Smooth muscle cell (in vitro differentiated cells): ENCODE data around the gene FBXL20. TPM values are rescaled to one million over a fixed set of nuclear protein-coding genes. Genes with fewer than 3 reads are reported as not detected.

Experiments used
- DNase-seq: peaks from one replicate; lab custom pipeline; 2025; ENCODE audit not compliant: unreplicated experiment; lab: John Stamatoyannopoulos, UW
- H2AFZ ChIP-seq: fragments of 200-600 bp; sonication (generic); 2 replicates; pipeline ENCODE4 v1.6.0; 2016; ENCODE audit warnings: antibody characterized with exemption, low read depth, mild to moderate bottlenecking
- H3F3A ChIP-seq: fragments of 200-600 bp; sonication (generic); 2 replicates; pipeline ENCODE4 v1.6.0; 2017; ENCODE audit warnings: antibody characterized with exemption, low read depth
- H3K27ac ChIP-seq: fragments of 200-600 bp; sonication (generic); 2 replicates; pipeline ENCODE4 v1.5.1; 2016; ENCODE audit warnings: low read depth, mild to moderate bottlenecking
- H3K27me3 ChIP-seq: fragments of 200-600 bp; sonication (generic); 2 replicates; pipeline ENCODE4 v1.6.1; 2016; ENCODE audit warnings: low read depth, mild to moderate bottlenecking
- H3K36me3 ChIP-seq: fragments of 200-600 bp; sonication (generic); 2 replicates; pipeline ENCODE4 v1.5.1; 2016; ENCODE audit warnings: low read depth
- H3K4me1 ChIP-seq: fragments of 200-600 bp; sonication (generic); 2 replicates; pipeline ENCODE4 v1.5.1; 2016; ENCODE audit warnings: low read depth
- H3K4me2 ChIP-seq: fragments of 200-600 bp; sonication (generic); 2 replicates; pipeline ENCODE4 v1.6.0; 2016; ENCODE audit warnings: mild to moderate bottlenecking
- H3K4me3 ChIP-seq: fragments of 200-600 bp; sonication (generic); 2 replicates; pipeline ENCODE4 v1.5.1; 2016; ENCODE audit warnings: mild to moderate bottlenecking
- H3K79me2 ChIP-seq: fragments of 200-600 bp; sonication (generic); 2 replicates; pipeline ENCODE4 v1.6.0; 2016; ENCODE audit warnings: low read depth, mild to moderate bottlenecking
- H3K9ac ChIP-seq: fragments of 200-600 bp; sonication (generic); 2 replicates; pipeline ENCODE4 v1.6.0; 2016; ENCODE audit warnings: low read depth
- H3K9me3 ChIP-seq: fragments of 200-600 bp; sonication (generic); replicated peaks from 2 replicates; pipeline ENCODE4 v1.5.1; 2016; ENCODE audit warnings: low read depth
- H4K20me1 ChIP-seq: fragments of 200-600 bp; sonication (generic); 2 replicates; pipeline ENCODE4 v1.6.0; 2016; ENCODE audit warnings: low read depth
- CTCF ChIP-seq: fragments of 200-600 bp; sonication (generic); IDR thresholded peaks from 2 replicates; pipeline ENCODE4 v1.5.1; 2017; ENCODE audit warnings: borderline replicate concordance, mild to moderate bottlenecking, antibody characterized with exemption; ENCODE audit not compliant: insufficient read depth, poor library complexity, severe bottlenecking
- WGBS: methylation state at CpG from one replicate; pipeline ENCODE4 v1.1.7; 2016; ENCODE audit warnings: low lambda C conversion rate; 5-methylcytosine and 5-hydroxymethylcytosine counted together
- polyA plus RNA-seq: library from polyadenylated mRNA; unstranded; fragments of >200 nt; fragmentation: Nextera tagmentation; extraction: Ambion mirVana; gene quantifications from 2 replicates; pipeline ENCODE4 v1.2.1, GENCODE V29; 2016
- total RNA-seq: library from RNA; depleted of rRNA; stranded (reverse); fragments of >200 nt; gene quantifications from 2 replicates; pipeline ENCODE4 v1.2.3, GENCODE V29; 2014

Gene FBXL20
- total and polyA plus RNA-seq, 2 experiments from 2014 or later = 8.0 to 19.9 TPM

- no peak for TF ChIP-seq CTCF
- Histone ChIP-seq H3K9ac (no peak overlapping the region), H4K20me1 (no peaks in the 10 kb centered on the region)
Measured at GRCh38 chr17:39213852-39214251, 187.6 kb downstream of the FBXL20 start.

GRCh38 chr17:39212841-39213480, 188.5 kb downstream of the FBXL20 start:
- WGBS = 69% methylated on average over 16 of the region's 16 CpGs
- Histone ChIP-seq H3K79me2 (no peaks in the 10 kb centered on the region), H4K20me1 (no peaks in the 10 kb centered on the region), H3F3A (peaks cover 3% of the 10 kb centered on the region), H3K4me2 (no peak overlapping the region), H3K27ac (no peak overlapping the region), H3K4me1 (peaks cover 5% of the 10 kb centered on the region), H3K36me3 (no peaks in the 10 kb centered on the region), H3K9me3 (no peaks in the 10 kb centered on the region), H3K4me3 (no peak overlapping the region), H2AFZ (no peak overlapping the region), H3K9ac (no peak overlapping the region), H3K27me3 (peaks cover 11% of the 10 kb centered on the region)
- DNase-seq = no peak
- no peak for TF ChIP-seq CTCF

More at GRCh38 chr17:39213852-39214251, 187.6 kb downstream of the FBXL20 start:
- Histone ChIP-seq H3F3A (no peaks in the 10 kb centered on the region), H3K9me3 (no peaks in the 10 kb centered on the region), H2AFZ (no peak overlapping the region), H3K27me3 (peaks cover 19% of the 10 kb centered on the region), H3K4me3 (no peak overlapping the region), H3K36me3 (no peaks in the 10 kb centered on the region), H3K4me2 (no peak overlapping the region), H3K4me1 (peaks cover 5% of the 10 kb centered on the region), H3K79me2 (no peaks in the 10 kb centered on the region), H3K27ac (no peak overlapping the region)
- 49% methylated on average over 9 of the region's 9 CpGs for WGBS
- DNase-seq = no peak

GRCh38 chr17:39212195-39212810, 189.1 kb downstream of the FBXL20 start:
- Histone ChIP-seq H3K9me3 (no peaks in the 10 kb centered on the region), H3K4me2 (no peak overlapping the region), H4K20me1 (no peaks in the 10 kb centered on the region), H2AFZ (no peak overlapping the region), H3K27ac (no peak overlapping the region), H3K4me3 (no peak overlapping the region), H3K4me1 (peaks cover 5% of the 10 kb centered on the region), H3K9ac (no peak overlapping the region), H3F3A (peaks cover 5% of the 10 kb centered on the region), H3K36me3 (no peaks in the 10 kb centered on the region), H3K79me2 (no peaks in the 10 kb centered on the region), H3K27me3 (peaks cover 5% of the 10 kb centered on the region)
- DNase-seq = no peak
- 87% methylated on average over 11 of the region's 11 CpGs for WGBS
- TF ChIP-seq CTCF = no peak

- Histone ChIP-seq H3K36me3 (no peaks in the 10 kb centered on the region), H3K9ac (peak overlapping the region; percentile 17), H3K4me1 (peaks cover 5% of the 10 kb centered on the region), H3K79me2 (no peaks in the 10 kb centered on the region), H3K27ac (no peak overlapping the region), H3K4me3 (peak overlapping the region; percentile 43), H3K27me3 (no peaks in the 10 kb centered on the region), H3K9me3 (no peaks in the 10 kb centered on the region), H4K20me1 (no peaks in the 10 kb centered on the region), H3F3A (peaks cover 5% of the 10 kb centered on the region), H3K4me2 (peak overlapping the region; percentile 83), H2AFZ (no peak overlapping the region)
- DNase-seq = no peak
- WGBS = 29% methylated on average over 16 of the region's 22 CpGs
- TF ChIP-seq CTCF = no peak
Measured at GRCh38 chr17:39210093-39210434, 191.4 kb downstream of the FBXL20 start.
